ENCODE results near the gene ZNF107.

- TF ChIP-seq RAD21 (IDR thresholded peaks at IDR 0.05; ENCODE audit: low read length) (no peak), POLR2A (IDR thresholded peaks at IDR 0.05; ENCODE audit: low read depth, low read length) (no peak), CTCF (conservative IDR thresholded peaks at IDR 0.05; ENCODE audit: low read depth, low read length) (no peak), SMC3 (IDR thresholded peaks at IDR 0.05; ENCODE audit: low read depth, low read length) (no peak), USF2 (IDR thresholded peaks at IDR 0.05; ENCODE audit: low read depth, low read length) (no peak), NFE2L2 (IDR thresholded peaks at IDR 0.05; ENCODE audit: low read depth, low read length) (no peak), FOS (IDR thresholded peaks at IDR 0.05; ENCODE audit: low read depth, low read length) (no peak), ELK1 (IDR thresholded peaks at IDR 0.05; ENCODE audit: borderline replicate concordance, low read depth, low read length) (no peak), MXI1 (IDR thresholded peaks at IDR 0.05; ENCODE audit: borderline replicate concordance, low read depth, low read length) (no peak)
These were observed 21.3 kb downstream of the ZNF107 start for GRCh38 chr7:64687249-64687648.
